A673 (cell line): ENCODE results near the gene DUSP15.

ENCODE experiments used
- EZH2 ChIP-seq: fragments of 200-600 bp; sonication (generic); IDR thresholded peaks from 2 replicates; pipeline ENCODE4 v1.6.1; 2017; ENCODE audit warnings: borderline replicate concordance, low read depth, mild to moderate bottlenecking, mixed read lengths, antibody characterized with exemption, low read length; ENCODE audit not compliant: poor library complexity, severe bottlenecking
- TF ChIP-seq, protein P1 (sequence below): fragments of 300-800, 200-600 bp; sonication (generic); conservative IDR thresholded peaks from 2 replicates; pipeline ENCODE4 v1.5.1; 2017; ENCODE audit warnings: low read depth, mild to moderate bottlenecking, antibody characterized with exemption, low read length, moderate library complexity, mixed read lengths

DNA sequence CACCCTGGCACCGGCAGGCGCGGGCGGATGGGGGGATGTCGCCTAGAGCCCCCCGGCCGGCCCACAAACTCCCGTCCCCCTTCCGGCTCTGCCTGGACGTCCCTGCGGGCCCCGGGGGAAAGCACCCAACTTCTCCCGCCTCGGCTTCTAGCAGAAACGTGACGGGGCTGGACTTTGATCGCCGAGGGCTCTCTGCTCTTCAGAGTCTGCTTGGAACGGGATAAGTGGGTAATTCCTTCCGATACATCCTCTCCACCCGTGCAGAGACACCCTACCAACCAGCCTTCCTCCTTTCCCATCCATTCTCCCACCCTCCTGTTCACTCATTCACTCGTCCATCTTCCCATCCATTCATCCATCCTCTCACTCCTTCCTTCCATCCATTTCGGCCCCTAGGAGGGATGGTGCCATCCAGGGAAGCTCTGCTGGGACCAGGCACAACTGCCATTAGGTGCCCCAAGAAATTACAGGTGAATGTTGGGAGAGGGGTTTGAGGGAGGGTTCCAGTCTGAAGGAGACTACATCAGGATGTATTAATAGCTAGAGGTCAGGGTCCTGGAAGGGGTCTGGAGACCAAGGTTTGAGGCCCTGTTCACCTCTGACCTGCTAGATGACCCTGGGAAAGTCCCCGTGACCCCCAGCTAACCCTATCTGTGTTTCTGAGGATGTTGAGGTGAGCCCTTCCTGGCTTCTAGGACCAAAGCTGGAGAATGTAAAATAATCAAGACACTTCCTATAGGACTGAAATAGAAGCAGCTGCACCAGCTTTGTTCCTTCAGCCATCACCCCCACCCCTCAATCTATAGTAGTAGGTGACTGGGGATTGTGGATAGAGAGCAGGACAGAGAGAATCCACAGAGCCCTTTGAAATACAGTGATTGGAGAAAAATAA lies 645 bp upstream of the DUSP15 start:
- TF ChIP-seq, protein P1, sequence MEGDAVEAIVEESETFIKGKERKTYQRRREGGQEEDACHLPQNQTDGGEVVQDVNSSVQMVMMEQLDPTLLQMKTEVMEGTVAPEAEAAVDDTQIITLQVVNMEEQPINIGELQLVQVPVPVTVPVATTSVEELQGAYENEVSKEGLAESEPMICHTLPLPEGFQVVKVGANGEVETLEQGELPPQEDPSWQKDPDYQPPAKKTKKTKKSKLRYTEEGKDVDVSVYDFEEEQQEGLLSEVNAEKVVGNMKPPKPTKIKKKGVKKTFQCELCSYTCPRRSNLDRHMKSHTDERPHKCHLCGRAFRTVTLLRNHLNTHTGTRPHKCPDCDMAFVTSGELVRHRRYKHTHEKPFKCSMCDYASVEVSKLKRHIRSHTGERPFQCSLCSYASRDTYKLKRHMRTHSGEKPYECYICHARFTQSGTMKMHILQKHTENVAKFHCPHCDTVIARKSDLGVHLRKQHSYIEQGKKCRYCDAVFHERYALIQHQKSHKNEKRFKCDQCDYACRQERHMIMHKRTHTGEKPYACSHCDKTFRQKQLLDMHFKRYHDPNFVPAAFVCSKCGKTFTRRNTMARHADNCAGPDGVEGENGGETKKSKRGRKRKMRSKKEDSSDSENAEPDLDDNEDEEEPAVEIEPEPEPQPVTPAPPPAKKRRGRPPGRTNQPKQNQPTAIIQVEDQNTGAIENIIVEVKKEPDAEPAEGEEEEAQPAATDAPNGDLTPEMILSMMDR: no peak
- no peak for TF ChIP-seq EZH2
